BLaER1 treated with 17β-estradiol and CSF1 and Interleukin-3, amounts not matched to agents 10 nM and 100 nM (cell line): Measurements from ENCODE around the gene PIMREG.
"Not testable (repeated sequence)": the region's sequence is repeated elsewhere in the genome, so short reads cannot be mapped to it uniquely, and the experiment has no call there.

Source experiments
- H3K27ac ChIP-seq, 11 experiments: shearing (Covaris generic); formaldehyde crosslinking; 2 replicates each; pipeline ENCODE4 v1.8.1; 2022
- H3K27me3 ChIP-seq, 11 experiments: shearing (Covaris generic); formaldehyde crosslinking; 2 replicates each; pipeline ENCODE4 v1.8.1; 2022
- H3K36me3 ChIP-seq, 11 experiments: shearing (Covaris generic); formaldehyde crosslinking; 2 replicates each; pipeline ENCODE4 v1.8.1; 2022
- H3K4me1 ChIP-seq, 10 experiments: shearing (Covaris generic); formaldehyde crosslinking; 2 replicates each; pipeline ENCODE4 v1.8.1; 2022
- H3K4me2 ChIP-seq, 11 experiments: shearing (Covaris generic); formaldehyde crosslinking; 2 replicates each; pipeline ENCODE4 v1.8.1; 2022
- H3K4me3 ChIP-seq, 10 experiments: shearing (Covaris generic); formaldehyde crosslinking; 2 replicates each; pipeline ENCODE4 v1.8.1; 2022
- H3K9ac ChIP-seq, 11 experiments: shearing (Covaris generic); formaldehyde crosslinking; 2 replicates each; pipeline ENCODE4 v1.8.1; 2022
- H3K9me3 ChIP-seq, 11 experiments: shearing (Covaris generic); formaldehyde crosslinking; replicated peaks in 1 of 11; 2 replicates each; pipeline ENCODE4 v1.8.1; 2022
- H4K20me1 ChIP-seq, 11 experiments: shearing (Covaris generic); formaldehyde crosslinking; 2 replicates each; pipeline ENCODE4 v1.8.1; 2022
- Cebpa-rat ChIP-seq, 11 experiments: shearing (Covaris generic); IDR thresholded peaks; 2 replicates each; pipeline ENCODE4 v1.8.1; 2022

Gene PIMREG

GRCh38 chr17:6482105-6482455 is 37.8 kb downstream of the PIMREG start:
- Histone ChIP-seq H4K20me1 (peaks cover 0 to 6% (median 0%) of the 10 kb centered on the region in 11 experiments; a peak in 4 of 22 replicates), H3K4me2 (no peak overlapping the region), H3K4me1 (peaks cover 0 to 6% (median under 1%) of the 10 kb centered on the region in 10 experiments; a peak in 5 of 20 replicates), H3K4me3 (no peak overlapping the region), H3K36me3 (no peaks in the 10 kb centered on the region), H3K27ac (no peak overlapping the region), H3K27me3 (peaks cover 0 to 7% (median 0%) of the 10 kb centered on the region in 11 experiments; a peak in 2 of 22 replicates), H3K9me3 (no peaks in the 10 kb centered on the region), H3K9ac (no peak overlapping the region)
- no peak for TF ChIP-seq Cebpa-rat (IDR thresholded peaks at IDR 0.05)

- H3K27me3 ChIP-seq, H3K27ac ChIP-seq, H3K36me3 ChIP-seq, H3K9ac ChIP-seq, H4K20me1 ChIP-seq, H3K4me2 ChIP-seq, H3K9me3 ChIP-seq, H3K4me3 ChIP-seq: not testable (repeated sequence)
- H3K4me1 ChIP-seq: peaks cover 0 to 10% (median 7%) of the 10 kb centered on the region in 10 experiments; a peak in 8 of 20 replicates
Measured at GRCh38 chr17:6482796-6483195, 38.5 kb downstream of the PIMREG start.

- H3K27me3 ChIP-seq: peaks cover 0 to 7% (median 0%) of the 10 kb centered on the region in 11 experiments; a peak in 2 of 22 replicates
- H4K20me1 ChIP-seq: peaks cover 0 to 6% (median 0%) of the 10 kb centered on the region in 11 experiments; a peak in 4 of 22 replicates
- no peak overlapping the region for H3K4me2 ChIP-seq
- H3K36me3 ChIP-seq: no peaks in the 10 kb centered on the region
- no peaks in the 10 kb centered on the region for H3K9me3 ChIP-seq
- no peak overlapping the region for H3K4me3 ChIP-seq
- no peak for TF ChIP-seq Cebpa-rat (IDR thresholded peaks at IDR 0.05)
- H3K9ac ChIP-seq: no peak overlapping the region
- no peak overlapping the region for H3K27ac ChIP-seq
- peaks cover 0 to 17% (median 13%) of the 10 kb centered on the region in 10 experiments; a peak in 11 of 20 replicates for H3K4me1 ChIP-seq
Measured at GRCh38 chr17:6483507-6483906, 39.3 kb downstream of the PIMREG start.

- Histone ChIP-seq H3K4me3 (no peak overlapping the region), H3K36me3 (no peaks in the 10 kb centered on the region), H3K4me2 (no peak overlapping the region), H3K9me3 (no peaks in the 10 kb centered on the region), H3K27me3 (no peaks in the 10 kb centered on the region; a peak in 2 of 22 replicates), H3K27ac (no peak overlapping the region), H3K4me1 (peaks cover 0 to 35% (median 26%) of the 10 kb centered on the region in 10 experiments; a peak in 13 of 20 replicates), H4K20me1 (peaks cover 0 to 6% (median 0%) of the 10 kb centered on the region in 11 experiments; a peak in 3 of 22 replicates), H3K9ac (no peak overlapping the region)
- no peak for TF ChIP-seq Cebpa-rat (IDR thresholded peaks at IDR 0.05)
Measured at GRCh38 chr17:6485646-6486412, 41.6 kb downstream of the PIMREG start.

GRCh38 chr17:6487251-6488007 is 43.2 kb downstream of the PIMREG start:
- Histone ChIP-seq H3K4me2 (peak overlapping the region in 6 of 11 experiments; percentile 2 to 48 (median 20); a peak in 5 of 22 replicates), H3K27ac (no peak overlapping the region), H3K4me1 (peaks cover 0 to 41% (median 33%) of the 10 kb centered on the region in 10 experiments; a peak in 15 of 20 replicates)

GRCh38 chr17:6488008-6488539 is 43.8 kb downstream of the PIMREG start:
- no peak overlapping the region for H3K4me3 ChIP-seq
- no peak overlapping the region for H3K9ac ChIP-seq
- peaks cover 0 to 41% (median 33%) of the 10 kb centered on the region in 10 experiments; a peak in 15 of 20 replicates for H3K4me1 ChIP-seq
- H3K27ac ChIP-seq: no peak overlapping the region
- H3K36me3 ChIP-seq: no peaks in the 10 kb centered on the region
- TF ChIP-seq Cebpa-rat (IDR thresholded peaks at IDR 0.05): no peak
- H3K4me2 ChIP-seq: peak overlapping the region in 6 of 11 experiments; percentile 2 to 48 (median 20); a peak in 8 of 22 replicates
- no peaks in the 10 kb centered on the region; a peak in 1 of 22 replicates for H4K20me1 ChIP-seq
- no peaks in the 10 kb centered on the region; a peak in 1 of 22 replicates for H3K27me3 ChIP-seq
- no peaks in the 10 kb centered on the region for H3K9me3 ChIP-seq

More at GRCh38 chr17:6487251-6488007, 43.2 kb downstream of the PIMREG start:
- H3K9me3 ChIP-seq: no peaks in the 10 kb centered on the region
- no peaks in the 10 kb centered on the region; a peak in 1 of 22 replicates for H3K27me3 ChIP-seq
- TF ChIP-seq Cebpa-rat (IDR thresholded peaks at IDR 0.05): no peak
- peaks cover 0 to under 1% (median 0%) of the 10 kb centered on the region in 11 experiments; a peak in 1 of 22 replicates for H4K20me1 ChIP-seq
- no peak overlapping the region for H3K4me3 ChIP-seq
- no peaks in the 10 kb centered on the region for H3K36me3 ChIP-seq
- no peak overlapping the region for H3K9ac ChIP-seq

GRCh38 chr17:6489016-6489550 is 44.8 kb downstream of the PIMREG start:
- no peak for TF ChIP-seq Cebpa-rat (IDR thresholded peaks at IDR 0.05)
- Histone ChIP-seq H3K27ac (no peak overlapping the region), H3K9ac (no peak overlapping the region)

GRCh38 chr17:6491071-6491700 is 46.9 kb downstream of the PIMREG start:
- H3K27me3 ChIP-seq: peaks cover 0 to 13% (median 0%) of the 10 kb centered on the region in 11 experiments; a peak in 2 of 22 replicates
- no peaks in the 10 kb centered on the region for H3K36me3 ChIP-seq
- H3K4me1 ChIP-seq: peaks cover 8 to 60% (median 49%) of the 10 kb centered on the region in 10 experiments
- H3K9me3 ChIP-seq: no peaks in the 10 kb centered on the region
- TF ChIP-seq Cebpa-rat (IDR thresholded peaks at IDR 0.05): no peak
- H4K20me1 ChIP-seq: peaks cover 0 to 11% (median 0%) of the 10 kb centered on the region in 11 experiments; a peak in 4 of 22 replicates
- no peak overlapping the region for H3K4me3 ChIP-seq
- no peak overlapping the region for H3K9ac ChIP-seq
- peak overlapping the region in 7 of 11 experiments; percentile 20 to 53 (median 46); a peak in 11 of 22 replicates for H3K4me2 ChIP-seq
- no peak overlapping the region for H3K27ac ChIP-seq

More at GRCh38 chr17:6489016-6489550, 44.8 kb downstream of the PIMREG start:
- Histone ChIP-seq H3K4me2 (peak overlapping the region in 6 of 11 experiments; percentile 4 to 48 (median 18); a peak in 7 of 22 replicates), H3K36me3 (no peaks in the 10 kb centered on the region), H4K20me1 (no peaks in the 10 kb centered on the region; a peak in 1 of 22 replicates), H3K27me3 (no peaks in the 10 kb centered on the region; a peak in 1 of 22 replicates), H3K9me3 (no peaks in the 10 kb centered on the region), H3K4me3 (no peak overlapping the region), H3K4me1 (peaks cover 0 to 41% (median 33%) of the 10 kb centered on the region in 10 experiments; a peak in 15 of 20 replicates)
